HepG2 (cell line): ENCODE measurements around the gene JPT1. TPM values are rescaled to one million over a fixed set of nuclear protein-coding genes. Genes with fewer than 3 reads are reported as not detected.

Experiments
- ASH2L ChIP-seq: fragments of 300-600, 200-600 bp; sonication (generic); IDR thresholded peaks from 2 replicates; pipeline ENCODE4 v1.7.0; 2017; ENCODE audit warnings: low read depth, mild to moderate bottlenecking, moderate library complexity, mixed read lengths, low read length; ENCODE audit not compliant: insufficient read length
- ATF1 ChIP-seq: IDR thresholded peaks from 2 replicates; pipeline ENCODE4 v1.6.1; 2016; ENCODE audit warnings: mild to moderate bottlenecking, control low read depth
- CBX2 ChIP-seq, 2 experiments: fragments of 200-600 bp in 1 of 2; sonication (generic); formaldehyde crosslinking in 1 of 2; IDR thresholded peaks; 2 replicates each; pipeline versions ENCODE4 v1.7.0 to v1.8.1; 2018 to 2022; ENCODE audit warnings: low read depth in 2 of 2, low read length in 1 of 2, mild to moderate bottlenecking in 1 of 2, missing genetic modification reagents in 1 of 2
- CREB1 ChIP-seq, 2 experiments: fragments of 450-650 bp in 1 of 2; IDR thresholded peaks; 2 replicates each; pipeline ENCODE4 v1.6.1; 2016 to 2017; ENCODE audit warnings: control low read depth in 1 of 2, mild to moderate bottlenecking in 1 of 2, missing compliant biosample characterization in 1 of 2, missing genetic modification characterization in 1 of 2
- ERF ChIP-seq: IDR thresholded peaks from 2 replicates; pipeline ENCODE4 v1.6.1; 2018; ENCODE audit warnings: missing biosample characterization, missing genetic modification reagents
- FOXJ3 ChIP-seq: sonication (generic); formaldehyde crosslinking; IDR thresholded peaks from 2 replicates; pipeline ENCODE4 v1.4.0; 2020; ENCODE audit warnings: missing genetic modification reagents, mild to moderate bottlenecking, borderline replicate concordance
- KLF12 ChIP-seq: sonication (generic); formaldehyde crosslinking; IDR thresholded peaks from 2 replicates; pipeline ENCODE4 v1.4.0; 2020; ENCODE audit warnings: missing genetic modification reagents, borderline replicate concordance
- MAF1 ChIP-seq: sonication (generic); formaldehyde crosslinking; IDR thresholded peaks from 2 replicates; pipeline ENCODE4 v1.5.0; 2020; ENCODE audit warnings: missing genetic modification reagents, borderline replicate concordance
- PAF1 ChIP-seq: IDR thresholded peaks from 2 replicates; pipeline ENCODE4 v1.6.1; 2016; ENCODE audit warnings: missing genetic modification reagents, missing compliant biosample characterization
- PITX1 ChIP-seq: sonication (generic); formaldehyde crosslinking; IDR thresholded peaks from 2 replicates; pipeline ENCODE4 v1.5.1; 2020; ENCODE audit warnings: mild to moderate bottlenecking, missing genetic modification reagents
- SMAD3 ChIP-seq: sonication (generic); formaldehyde crosslinking; IDR thresholded peaks from 2 replicates; pipeline ENCODE4 v1.4.0; 2020; ENCODE audit warnings: missing genetic modification reagents
- SMARCE1 ChIP-seq: fragments of 450-650 bp; IDR thresholded peaks from 2 replicates; pipeline ENCODE4 v1.6.1; 2017; ENCODE audit warnings: borderline replicate concordance
- SOX13 ChIP-seq, 3 experiments: fragments of 450-650 bp in 1 of 3; sonication (generic) in 1 of 3; formaldehyde crosslinking in 1 of 3; IDR thresholded peaks in 2 of 3; conservative IDR thresholded peaks in 1 of 3; 2 replicates each; pipeline versions ENCODE4 v1.5.0 to v1.6.1; 2016 to 2020; ENCODE audit warnings: antibody characterized with exemption in 1 of 3, mild to moderate bottlenecking in 1 of 3, missing compliant biosample characterization in 1 of 3, missing genetic modification reagents in 1 of 3, moderate library complexity in 1 of 3
- TBX3 ChIP-seq: fragments of 450-650 bp; IDR thresholded peaks from 2 replicates; pipeline ENCODE4 v1.6.1; 2017; ENCODE audit warnings: antibody characterized with exemption, mild to moderate bottlenecking, inconsistent platforms, borderline replicate concordance
- THRA ChIP-seq: sonication (generic); formaldehyde crosslinking; IDR thresholded peaks from 2 replicates; pipeline ENCODE4 v1.4.0; 2020; ENCODE audit warnings: missing genetic modification reagents, borderline replicate concordance
- ZBTB39 ChIP-seq: sonication (generic); formaldehyde crosslinking; IDR thresholded peaks from 2 replicates; pipeline ENCODE4 v1.5.0; 2020; ENCODE audit warnings: missing genetic modification reagents
- ZEB1 ChIP-seq: IDR thresholded peaks from 2 replicates; pipeline ENCODE4 v1.6.1; 2012; ENCODE audit warnings: mild to moderate bottlenecking, low read depth, inconsistent platforms; ENCODE audit not compliant: insufficient replicate concordance
- ZMYM2 ChIP-seq: sonication (generic); formaldehyde crosslinking; IDR thresholded peaks from 2 replicates; pipeline ENCODE4 v1.8.0; 2022; ENCODE audit warnings: mild to moderate bottlenecking, missing genetic modification reagents
- ZNF3 ChIP-seq: IDR thresholded peaks from 2 replicates; pipeline ENCODE4 v1.7.0; 2017; ENCODE audit warnings: inconsistent platforms
- ZNF629 ChIP-seq: sonication (generic); formaldehyde crosslinking; conservative IDR thresholded peaks from 2 replicates; pipeline ENCODE4 v1.5.0; 2020; ENCODE audit warnings: missing genetic modification reagents
- ZSCAN9 ChIP-seq: IDR thresholded peaks from 2 replicates; pipeline ENCODE4 v1.6.1; 2016; ENCODE audit warnings: borderline replicate concordance
- polyA plus RNA-seq, 8 experiments: library from polyadenylated mRNA; depleted of rRNA in 3 of 8; stranded (reverse) in 7 of 8; unstranded in 1 of 8; fragments of >200 nt; fragmentation: Illumina TruSeq in 4 of 8; extraction: Trizol in 4 of 8; gene quantifications; 2 replicates each; pipeline versions ENCODE4 v1.2.1 to v1.2.3, GENCODE V29; 2011 to 2016; ENCODE audit warnings: low read depth in 4 of 8, missing spikeins in 1 of 8, mixed read lengths in 1 of 8; ENCODE audit not compliant: insufficient read depth in 1 of 8
- total RNA-seq, 5 experiments: library from RNA; depleted of rRNA; stranded (reverse); fragments of >200 nt; fragmentation: Illumina TruSeq; extraction: Trizol; gene quantifications; 2 replicates each; pipeline ENCODE4 v1.2.3, GENCODE V29; 2016; ENCODE audit warnings: low read depth in 1 of 5
- TF ChIP-seq, protein P1 (sequence below): sonication (generic); formaldehyde crosslinking; conservative IDR thresholded peaks from 2 replicates; pipeline ENCODE4 v1.8.1; 2023; ENCODE audit warnings: missing genetic modification reagents
- TF ChIP-seq, protein P2 (sequence below): sonication (generic); formaldehyde crosslinking; IDR thresholded peaks from 2 replicates; pipeline ENCODE4 v1.5.1; 2020; ENCODE audit warnings: missing genetic modification reagents, mild to moderate bottlenecking, borderline replicate concordance

JPT1 gene
- total and polyA plus RNA-seq, 2 of the 13 experiments (the other 11 are each of a cell fraction or from before 2014, with no cell fraction given): 43.3 to 256 TPM

DNA sequence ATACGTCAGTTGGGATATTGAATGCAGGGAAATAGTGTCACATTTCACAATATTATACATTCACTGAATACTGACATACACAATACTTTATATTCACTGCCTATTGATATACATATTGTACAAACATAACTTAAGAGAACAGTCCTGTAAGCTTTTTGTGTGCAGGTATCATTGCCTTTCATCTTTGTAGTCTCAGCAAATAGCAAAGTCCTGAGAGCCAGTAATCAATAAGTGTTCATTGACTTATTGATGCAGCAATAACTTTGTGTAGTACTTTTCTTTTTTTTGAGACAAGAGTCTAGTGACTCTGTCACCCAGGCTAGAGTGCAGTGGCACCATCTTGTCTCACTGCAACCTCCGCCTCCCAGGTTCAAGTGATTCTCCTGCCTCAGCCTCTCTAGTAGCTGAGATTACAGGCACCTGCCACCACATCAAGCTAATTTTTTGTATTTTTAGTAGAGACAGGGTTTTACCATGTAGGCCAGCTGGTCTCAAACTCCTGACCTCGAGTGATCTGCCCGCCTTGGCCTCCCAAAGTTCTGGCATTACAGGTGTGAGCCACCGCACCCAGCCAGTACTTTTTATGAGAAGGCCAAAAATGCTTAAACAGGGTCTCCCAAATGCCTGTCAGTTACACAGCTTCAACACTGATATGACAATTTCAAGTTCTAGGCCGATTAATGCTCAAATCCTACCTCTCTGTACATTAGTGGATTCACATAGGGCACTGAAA, 45.7 kb upstream of the JPT1 start (continued):
- TF ChIP-seq THRA (CRISPR knock-in tag): 0 out of 2 replicates have a peak, but pooled peaks have one; percentile 37
- peak; percentile 27; the same call in 1 of the 2 replicates for TF ChIP-seq ZMYM2 (CRISPR knock-in tag)
- 0 out of 2 replicates have a peak, but pooled peaks have one; percentile 17 for TF ChIP-seq CREB1 (IDR thresholded peaks at IDR 0.05)
- peak; percentile 72 for TF ChIP-seq CREB1 (CRISPR knock-in tag; IDR thresholded peaks at IDR 0.05)
- TF ChIP-seq PITX1 (CRISPR knock-in tag): peak; percentile 38; the same call in 1 of the 2 replicates
- TF ChIP-seq CBX2 (IDR thresholded peaks at IDR 0.05; ENCODE audit: low read depth, low read length): no peak
- no peak for TF ChIP-seq CBX2 (CRISPR knock-in tag; IDR thresholded peaks at IDR 0.05; ENCODE audit: low read depth)
- no peak for TF ChIP-seq ZSCAN9
- TF ChIP-seq MAF1: no peak
- TF ChIP-seq ATF1 (CRISPR knock-in tag): 0 out of 2 replicates have a peak, but pooled peaks have one; percentile 44
- TF ChIP-seq ZNF3 (CRISPR knock-in tag): no peak
- peak; percentile 62; the same call in 1 of the 2 replicates for TF ChIP-seq TBX3
- no peak for TF ChIP-seq PAF1 (CRISPR knock-in tag)
- 0 out of 2 replicates have a peak, but pooled peaks have one; percentile 34 for TF ChIP-seq SMAD3 (CRISPR knock-in tag)
- TF ChIP-seq ZEB1: peak; percentile 68
- TF ChIP-seq SOX13 (IDR thresholded peaks at IDR 0.05): no peak
- TF ChIP-seq SOX13 (CRISPR knock-in tag; conservative IDR thresholded peaks at IDR 0.05 in 1 of 2, IDR thresholded peaks at IDR 0.05 in 1 of 2): peak in 1 of 2 experiments; percentile 75; a peak in 2 of 4 replicates
- TF ChIP-seq ZNF629: no peak
- TF ChIP-seq, protein P1, sequence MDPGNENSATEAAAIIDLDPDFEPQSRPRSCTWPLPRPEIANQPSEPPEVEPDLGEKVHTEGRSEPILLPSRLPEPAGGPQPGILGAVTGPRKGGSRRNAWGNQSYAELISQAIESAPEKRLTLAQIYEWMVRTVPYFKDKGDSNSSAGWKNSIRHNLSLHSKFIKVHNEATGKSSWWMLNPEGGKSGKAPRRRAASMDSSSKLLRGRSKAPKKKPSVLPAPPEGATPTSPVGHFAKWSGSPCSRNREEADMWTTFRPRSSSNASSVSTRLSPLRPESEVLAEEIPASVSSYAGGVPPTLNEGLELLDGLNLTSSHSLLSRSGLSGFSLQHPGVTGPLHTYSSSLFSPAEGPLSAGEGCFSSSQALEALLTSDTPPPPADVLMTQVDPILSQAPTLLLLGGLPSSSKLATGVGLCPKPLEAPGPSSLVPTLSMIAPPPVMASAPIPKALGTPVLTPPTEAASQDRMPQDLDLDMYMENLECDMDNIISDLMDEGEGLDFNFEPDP: 0 out of 2 replicates have a peak, but pooled peaks have one; percentile 54
- peak; percentile 22 for TF ChIP-seq ASH2L
- TF ChIP-seq, protein P2, sequence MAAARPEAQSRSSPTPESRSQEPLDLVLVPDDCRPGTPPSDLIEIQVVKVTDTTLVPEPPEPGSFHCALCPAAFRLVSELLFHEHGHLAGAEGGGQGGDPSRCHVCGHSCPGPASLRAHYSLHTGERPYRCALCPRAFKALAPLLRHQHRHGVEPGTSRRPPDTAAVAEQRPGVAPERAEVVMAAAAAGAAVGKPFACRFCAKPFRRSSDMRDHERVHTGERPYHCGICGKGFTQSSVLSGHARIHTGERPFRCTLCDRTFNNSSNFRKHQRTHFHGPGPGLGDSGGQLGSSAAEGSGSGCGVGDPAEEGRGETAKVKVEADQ (CRISPR knock-in tag): 0 out of 2 replicates have a peak, but pooled peaks have one; percentile 26
- no peak for TF ChIP-seq ERF
- TF ChIP-seq KLF12 (CRISPR knock-in tag): 0 out of 2 replicates have a peak, but pooled peaks have one; percentile 32
- TF ChIP-seq SMARCE1: no peak
- peak; percentile 87; the same call in 1 of the 2 replicates for TF ChIP-seq FOXJ3 (CRISPR knock-in tag)
- TF ChIP-seq ZBTB39 (CRISPR knock-in tag): peak; percentile 44; the same call in 1 of the 2 replicates
